H9 (cell line): ENCODE measurements around the gene IDUA. TPM values are rescaled to one million over a fixed set of nuclear protein-coding genes. Genes with fewer than 3 reads are reported as not detected.

Experiments
- DNase-seq: peaks from one replicate; pipeline ENCODE4 v3.0.0-alpha.2; 2017
- H2AFZ ChIP-seq: one replicate; pipeline ENCODE4 v1.6.1; 2013; ENCODE audit warnings: mild to moderate bottlenecking, low read length, control low read depth, moderate library complexity
- H2AK5ac ChIP-seq: 2 replicates; pipeline ENCODE4 v1.6.1; 2013; ENCODE audit warnings: low read length, control low read depth, mixed read lengths; ENCODE audit not compliant: insufficient read length
- H2BK120ac ChIP-seq: one replicate; pipeline ENCODE4 v1.6.1; 2013; ENCODE audit warnings: low read depth, mild to moderate bottlenecking, low read length, control low read depth, inconsistent platforms; ENCODE audit not compliant: poor library complexity, severe bottlenecking
- H2BK12ac ChIP-seq: 2 replicates; pipeline ENCODE4 v1.6.1; 2013; ENCODE audit warnings: low read length, control low read depth, mixed read lengths, low read depth; ENCODE audit not compliant: insufficient read length
- H2BK15ac ChIP-seq: 2 replicates; pipeline ENCODE4 v1.6.1; 2013; ENCODE audit warnings: low read depth, low read length, control low read depth
- H2BK20ac ChIP-seq: one replicate; pipeline ENCODE4 v1.6.1; 2013; ENCODE audit warnings: low read depth, mild to moderate bottlenecking, low read length, control low read depth, inconsistent platforms; ENCODE audit not compliant: poor library complexity, severe bottlenecking
- H2BK5ac ChIP-seq: 2 replicates; pipeline ENCODE4 v1.6.1; 2013; ENCODE audit warnings: low read length, control low read depth, mixed read lengths; ENCODE audit not compliant: insufficient read length
- H3K14ac ChIP-seq: 2 replicates; pipeline ENCODE4 v1.6.1; 2013; ENCODE audit warnings: low read length, control low read depth; ENCODE audit not compliant: insufficient read depth
- H3K18ac ChIP-seq: 2 replicates; pipeline ENCODE4 v1.6.1; 2013; ENCODE audit warnings: low read depth, mild to moderate bottlenecking, mixed read lengths, low read length, control low read depth; ENCODE audit not compliant: insufficient read length
- H3K23ac ChIP-seq: 2 replicates; pipeline ENCODE4 v1.6.1; 2013; ENCODE audit warnings: low read length, control low read depth, mixed read lengths, low read depth; ENCODE audit not compliant: insufficient read length
- H3K23me2 ChIP-seq: 2 replicates; pipeline ENCODE4 v1.6.1; 2013; ENCODE audit warnings: low read depth, mild to moderate bottlenecking, mixed read lengths, low read length, control low read depth; ENCODE audit not compliant: insufficient read length, poor library complexity, severe bottlenecking
- H3K27ac ChIP-seq: 2 replicates; pipeline ENCODE4 v1.5.1; 2013; ENCODE audit warnings: low read length, control low read depth, mixed read lengths, low read depth; ENCODE audit not compliant: insufficient read length
- H3K27me3 ChIP-seq: 2 replicates; pipeline ENCODE4 v1.6.1; 2013; ENCODE audit warnings: low read length, control low read depth, inconsistent platforms; ENCODE audit not compliant: insufficient read depth
- H3K4ac ChIP-seq: 2 replicates; pipeline ENCODE4 v1.6.1; 2013; ENCODE audit warnings: low read depth, mild to moderate bottlenecking, control low read depth, inconsistent platforms, low read length, moderate library complexity
- H3K4me1 ChIP-seq: 2 replicates; pipeline ENCODE4 v1.6.1; 2013; ENCODE audit warnings: low read length, control low read depth, inconsistent platforms; ENCODE audit not compliant: insufficient read depth
- H3K4me2 ChIP-seq: 2 replicates; pipeline ENCODE4 v1.6.1; 2013; ENCODE audit warnings: low read length, control low read depth, mixed read lengths; ENCODE audit not compliant: insufficient read length, insufficient read depth
- H3K56ac ChIP-seq: 2 replicates; pipeline ENCODE4 v1.6.1; 2013; ENCODE audit warnings: low read depth, mild to moderate bottlenecking, mixed read lengths, low read length, control low read depth; ENCODE audit not compliant: insufficient read length
- H3K79me1 ChIP-seq: 2 replicates; pipeline ENCODE4 v1.6.1; 2013; ENCODE audit warnings: low read depth, mild to moderate bottlenecking, moderate library complexity, low read length, control low read depth, inconsistent platforms; ENCODE audit not compliant: insufficient read depth, poor library complexity, severe bottlenecking
- H3K79me2 ChIP-seq: 2 replicates; pipeline ENCODE4 v1.6.1; 2013; ENCODE audit warnings: low read length, control low read depth, inconsistent platforms; ENCODE audit not compliant: insufficient read depth
- H3K9ac ChIP-seq: 2 replicates; pipeline ENCODE4 v1.6.1; 2013; ENCODE audit warnings: low read length, control low read depth, mixed read lengths; ENCODE audit not compliant: insufficient read length; ENCODE audit errors: extremely low read depth
- H3K9me3 ChIP-seq: one replicate; pipeline ENCODE4 v1.6.1; 2013; ENCODE audit warnings: low read depth, low read length, inconsistent platforms; ENCODE audit not compliant: control insufficient read depth
- H3T11ph ChIP-seq: one replicate; pipeline ENCODE4 v1.6.1; 2013; ENCODE audit warnings: mild to moderate bottlenecking, low read length, control low read depth, inconsistent platforms
- H4K20me1 ChIP-seq: one replicate; pipeline ENCODE4 v1.6.1; 2013; ENCODE audit not compliant: control insufficient read depth, insufficient read length, insufficient read depth
- H4K5ac ChIP-seq: 2 replicates; pipeline ENCODE4 v1.6.1; 2013; ENCODE audit warnings: low read depth, mild to moderate bottlenecking, mixed read lengths, low read length, control low read depth; ENCODE audit not compliant: insufficient read length
- H4K8ac ChIP-seq: replicated peaks from 2 replicates; pipeline ENCODE4 v1.6.1; 2013; ENCODE audit warnings: low read length, control low read depth, mixed read lengths, low read depth; ENCODE audit not compliant: insufficient read length
- H4K91ac ChIP-seq: 2 replicates; pipeline ENCODE4 v1.6.1; 2013; ENCODE audit warnings: low read depth, mild to moderate bottlenecking, moderate library complexity, mixed read lengths, low read length, control low read depth; ENCODE audit not compliant: insufficient read length
- H3K27ac Mint-ChIP-seq, 3 experiments: 2 replicates in 2 of 3; 3 replicates in 1 of 3; pipeline ENCODE4 v1.8.0; 2020 to 2021; ENCODE audit warnings: mixed read lengths in 3 of 3, mild to moderate bottlenecking in 1 of 3, moderate library complexity in 1 of 3
- H3K27me3 Mint-ChIP-seq: 2 replicates; pipeline ENCODE4 v1.8.0; 2021; ENCODE audit warnings: low read depth, mild to moderate bottlenecking, moderate library complexity, mixed read lengths
- H3K36me3 Mint-ChIP-seq, 3 experiments: 2 replicates in 2 of 3; 3 replicates in 1 of 3; pipeline ENCODE4 v1.8.0; 2020 to 2021; ENCODE audit warnings: low read depth in 3 of 3, mixed read lengths in 3 of 3; ENCODE audit not compliant: insufficient read depth in 1 of 3
- H3K4me1 Mint-ChIP-seq, 2 experiments: 2 replicates each; pipeline ENCODE4 v1.8.0; 2020; ENCODE audit warnings: mixed read lengths in 2 of 2
- H3K4me3 Mint-ChIP-seq, 2 experiments: 2 replicates in 1 of 2; 3 replicates in 1 of 2; pipeline ENCODE4 v1.8.0; 2020 to 2021; ENCODE audit warnings: mild to moderate bottlenecking in 2 of 2, mixed read lengths in 2 of 2, moderate library complexity in 1 of 2
- H3K9me3 Mint-ChIP-seq, 2 experiments: 2 replicates in 1 of 2; 3 replicates in 1 of 2; pipeline ENCODE4 v1.8.0; 2020; ENCODE audit warnings: mild to moderate bottlenecking in 2 of 2, mixed read lengths in 2 of 2, moderate library complexity in 1 of 2
- WGBS: extraction: QIAGEN DNeasy Blood & Tissue Kit; methylation state at CpG from one replicate; pipeline ENCODE4 v1.1.7; 2013; ENCODE audit warnings: missing lambda C conversion rate, low lambda C conversion rate, mixed read lengths; ENCODE audit not compliant: insufficient read length; ENCODE audit errors: extremely low coverage; 5-methylcytosine and 5-hydroxymethylcytosine counted together
- total RNA-seq: library from RNA; stranded (reverse); gene quantifications from 2 replicates; pipeline ENCODE4 v1.2.1, GENCODE V29; 2021
- TF ChIP-seq, protein P1 (sequence below): fragments of 200-600 bp; sonication (generic); conservative IDR thresholded peaks from 3 replicates; pipeline ENCODE4 v1.8.0; 2021; ENCODE audit warnings: antibody characterized with exemption, mild to moderate bottlenecking

IDUA gene
- total RNA-seq, 1 experiment from 2014 or later, result 14.5 TPM

DNA sequence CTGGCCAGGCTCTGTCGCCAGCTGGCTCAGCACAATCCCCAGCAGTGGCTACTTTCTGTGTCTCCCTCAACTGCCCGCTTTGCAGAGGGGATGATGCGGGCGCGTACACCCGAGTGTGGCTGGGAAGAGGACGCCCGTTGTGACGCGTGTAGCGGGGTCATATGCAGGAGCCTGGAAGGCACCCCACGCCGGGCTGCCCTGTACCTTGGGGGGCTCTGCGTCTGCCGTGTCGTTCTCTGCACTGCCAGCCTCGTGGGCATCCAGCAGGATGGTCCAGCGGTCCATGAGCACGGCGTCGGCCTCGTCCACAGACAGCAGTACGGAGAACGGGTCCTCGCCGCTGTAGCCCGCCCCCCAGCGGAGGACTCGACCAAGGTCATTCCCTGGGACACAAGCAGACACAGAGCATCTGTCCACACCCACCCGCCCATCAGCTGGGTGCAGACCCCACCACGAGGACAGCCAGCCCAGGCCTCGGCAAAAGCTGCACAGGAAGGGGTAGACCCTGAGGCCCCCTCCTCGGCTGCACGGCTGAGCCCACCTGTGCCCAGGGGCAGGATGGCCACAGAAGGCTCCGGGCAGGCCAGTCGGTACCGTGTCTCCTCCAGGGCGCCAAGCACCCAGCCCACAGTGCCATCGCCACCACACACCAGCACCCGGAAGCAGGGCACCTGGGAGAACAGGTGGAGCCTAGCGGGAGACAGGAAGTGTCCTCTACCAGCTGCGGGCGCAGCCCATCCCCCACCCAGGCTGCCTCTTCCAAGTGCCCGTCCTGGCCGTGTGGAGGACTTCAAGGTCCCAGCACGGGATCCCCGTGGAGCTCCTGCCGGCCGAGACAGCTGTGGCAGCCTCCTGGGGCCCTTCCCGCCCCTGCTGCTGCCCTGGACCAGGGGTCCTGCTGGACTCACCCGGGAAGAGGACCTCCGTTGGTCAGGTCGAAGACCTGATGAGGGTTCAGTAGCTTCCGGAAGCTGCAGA, 24.3 kb upstream of the IDUA start:
- H3K27me3 ChIP-seq, result no peaks in the 10 kb centered on the region; the same call in 1 of the 2 replicates
- H2BK20ac ChIP-seq, result no peak overlapping the region
- H2BK15ac ChIP-seq, result no peak overlapping the region
- TF ChIP-seq, protein P1, sequence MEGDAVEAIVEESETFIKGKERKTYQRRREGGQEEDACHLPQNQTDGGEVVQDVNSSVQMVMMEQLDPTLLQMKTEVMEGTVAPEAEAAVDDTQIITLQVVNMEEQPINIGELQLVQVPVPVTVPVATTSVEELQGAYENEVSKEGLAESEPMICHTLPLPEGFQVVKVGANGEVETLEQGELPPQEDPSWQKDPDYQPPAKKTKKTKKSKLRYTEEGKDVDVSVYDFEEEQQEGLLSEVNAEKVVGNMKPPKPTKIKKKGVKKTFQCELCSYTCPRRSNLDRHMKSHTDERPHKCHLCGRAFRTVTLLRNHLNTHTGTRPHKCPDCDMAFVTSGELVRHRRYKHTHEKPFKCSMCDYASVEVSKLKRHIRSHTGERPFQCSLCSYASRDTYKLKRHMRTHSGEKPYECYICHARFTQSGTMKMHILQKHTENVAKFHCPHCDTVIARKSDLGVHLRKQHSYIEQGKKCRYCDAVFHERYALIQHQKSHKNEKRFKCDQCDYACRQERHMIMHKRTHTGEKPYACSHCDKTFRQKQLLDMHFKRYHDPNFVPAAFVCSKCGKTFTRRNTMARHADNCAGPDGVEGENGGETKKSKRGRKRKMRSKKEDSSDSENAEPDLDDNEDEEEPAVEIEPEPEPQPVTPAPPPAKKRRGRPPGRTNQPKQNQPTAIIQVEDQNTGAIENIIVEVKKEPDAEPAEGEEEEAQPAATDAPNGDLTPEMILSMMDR, result peak; percentile 39; the same call in 2 of the 3 replicates
- no peaks in the 10 kb centered on the region for H3K9me3 ChIP-seq
- H4K8ac ChIP-seq, result no peak overlapping the region
- no peak overlapping the region for H2AFZ ChIP-seq
- no peak overlapping the region for H3K23ac ChIP-seq
- no peak overlapping the region for H3K4me2 ChIP-seq
- H3K18ac ChIP-seq, result no peak overlapping the region
- H3K36me3 Mint-ChIP-seq, result peaks cover 0 to 5% (median 0%) of the 10 kb centered on the region in 3 experiments; a peak in 1 of 7 replicates
- no peak overlapping the region for H2BK120ac ChIP-seq
- no peak overlapping the region for H3K27ac Mint-ChIP-seq
- H3K14ac ChIP-seq, result no peak overlapping the region
- H3K79me2 ChIP-seq, result no peaks in the 10 kb centered on the region
- H3K23me2 ChIP-seq, result no peaks in the 10 kb centered on the region
- H2BK5ac ChIP-seq, result no peak overlapping the region
- WGBS, result no CpG with 5 or more reads among the region's 54 CpGs
- H3K79me1 ChIP-seq, result no peaks in the 10 kb centered on the region
- no peak overlapping the region for H2AK5ac ChIP-seq
- H4K91ac ChIP-seq, result no peak overlapping the region
- H3T11ph ChIP-seq, result no peak overlapping the region
- no peaks in the 10 kb centered on the region for H3K27me3 Mint-ChIP-seq
- no peak overlapping the region for H3K56ac ChIP-seq
- H4K5ac ChIP-seq, result no peak overlapping the region
- DNase-seq, result no peak
- no peaks in the 10 kb centered on the region for H4K20me1 ChIP-seq
- no peak overlapping the region for H3K9ac ChIP-seq
- H3K4ac ChIP-seq, result no peak overlapping the region
- H3K27ac ChIP-seq, result no peak overlapping the region
- H3K4me3 Mint-ChIP-seq, result no peak overlapping the region
- H2BK12ac ChIP-seq, result no peak overlapping the region
- H3K9me3 Mint-ChIP-seq, result no peaks in the 10 kb centered on the region
- no peaks in the 10 kb centered on the region for H3K4me1 Mint-ChIP-seq
- H3K4me1 ChIP-seq, result no peaks in the 10 kb centered on the region
